GM21619 (cell line): ENCODE results near the gene NMU.
"Not testable (repeated sequence)": the region's sequence is repeated elsewhere in the genome, so short reads cannot be mapped to it uniquely, and the experiment has no call there.

Experiments
- ATAC-seq: cut with Tn5 transposase; IDR thresholded peaks from one replicate; pipeline ENCODE4 v1.9.1; 2021; ENCODE audit not compliant: unreplicated experiment

NMU gene

DNA sequence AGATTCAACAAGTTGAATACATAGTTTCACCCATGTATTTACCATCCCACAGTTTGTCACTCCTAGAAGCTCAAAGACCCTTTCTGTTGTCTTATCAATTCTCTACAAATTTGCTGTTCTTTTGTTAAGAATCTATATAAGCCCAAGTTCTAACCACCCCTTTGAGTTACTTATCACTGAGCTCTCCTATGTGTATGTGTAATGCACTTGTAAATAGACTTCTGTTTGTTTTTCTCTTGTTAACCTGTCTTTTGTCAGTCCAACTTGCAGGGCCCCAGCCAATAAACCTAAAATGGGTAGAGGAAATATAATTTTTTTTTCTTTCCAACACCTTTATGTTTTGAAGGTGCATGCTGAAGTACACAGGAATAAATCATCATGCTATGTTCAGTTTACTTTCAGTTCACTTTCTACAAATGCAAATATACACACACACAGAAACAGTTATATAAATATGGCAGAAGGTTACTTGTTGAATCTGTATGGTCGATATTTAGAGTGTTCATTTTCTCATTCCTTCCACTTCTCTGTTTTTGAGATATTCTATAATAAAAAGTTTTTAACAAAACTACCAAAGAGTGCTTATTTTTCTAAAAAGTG is 67.1 kb downstream of the NMU start:
- no peak for ATAC-seq

DNA sequence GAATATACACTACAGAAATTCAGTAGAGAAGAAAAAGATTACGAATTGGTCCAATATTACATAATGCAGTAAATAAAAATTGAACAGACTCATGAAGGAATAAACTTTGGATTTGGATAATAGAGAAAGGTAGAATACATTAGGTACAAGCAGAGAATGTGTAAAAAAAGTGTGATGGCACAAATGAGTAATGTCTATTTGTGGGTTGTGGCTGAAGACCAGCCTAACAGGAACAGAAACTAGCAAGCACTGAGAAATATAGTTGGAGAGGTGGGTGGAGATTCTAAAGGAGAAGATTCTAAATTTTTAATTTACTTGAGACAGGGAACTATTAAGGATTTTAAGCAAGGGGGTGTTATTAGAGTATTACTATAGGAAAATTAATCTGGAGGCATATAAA is 74.2 kb downstream of the NMU start:
- peak; percentile 100 for ATAC-seq

GRCh38 chr4:55560096-55560495 is 76.0 kb downstream of the NMU start:
- no peak for ATAC-seq

- ATAC-seq, result peak; percentile 43
Observed at GRCh38 chr4:55554453-55555030, 81.6 kb downstream of the NMU start.

DNA sequence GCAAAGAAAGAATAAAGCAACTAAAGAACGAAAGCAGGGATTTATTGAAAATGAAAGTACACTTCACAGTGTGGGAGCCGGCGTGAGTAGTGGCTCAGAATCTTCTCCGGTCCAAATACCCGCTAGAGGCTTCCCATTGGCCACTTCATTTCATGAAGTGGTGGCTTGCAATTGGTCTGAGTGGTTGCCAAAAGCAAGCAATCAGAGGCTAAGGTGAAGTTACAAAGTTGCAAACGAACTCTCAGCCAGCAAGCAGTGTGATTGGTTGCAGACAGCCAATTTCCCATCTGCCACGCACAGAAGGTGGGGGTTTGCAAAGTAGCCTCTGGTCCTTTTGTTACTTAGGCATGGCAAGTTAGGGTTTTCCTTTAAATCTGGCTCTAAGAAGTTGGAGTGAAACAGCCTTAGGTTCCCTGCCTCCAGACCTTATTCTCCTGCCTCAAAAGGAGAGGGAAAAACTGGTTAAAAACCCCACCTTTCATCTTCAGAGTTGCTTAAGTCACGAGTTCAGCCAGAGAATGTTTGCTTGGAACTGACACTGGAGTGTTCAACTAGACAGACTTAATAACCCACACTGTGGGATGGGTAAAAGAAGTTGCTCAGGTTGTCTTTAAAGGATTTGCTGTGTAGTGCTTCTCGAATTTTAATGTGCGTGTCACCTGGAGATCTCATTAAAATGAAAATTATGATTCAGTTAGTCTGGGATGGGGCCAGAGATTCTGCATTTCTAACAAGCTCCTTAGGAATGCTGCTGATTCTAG is 82.5 kb downstream of the NMU start:
- peak; percentile 79 for ATAC-seq

DNA sequence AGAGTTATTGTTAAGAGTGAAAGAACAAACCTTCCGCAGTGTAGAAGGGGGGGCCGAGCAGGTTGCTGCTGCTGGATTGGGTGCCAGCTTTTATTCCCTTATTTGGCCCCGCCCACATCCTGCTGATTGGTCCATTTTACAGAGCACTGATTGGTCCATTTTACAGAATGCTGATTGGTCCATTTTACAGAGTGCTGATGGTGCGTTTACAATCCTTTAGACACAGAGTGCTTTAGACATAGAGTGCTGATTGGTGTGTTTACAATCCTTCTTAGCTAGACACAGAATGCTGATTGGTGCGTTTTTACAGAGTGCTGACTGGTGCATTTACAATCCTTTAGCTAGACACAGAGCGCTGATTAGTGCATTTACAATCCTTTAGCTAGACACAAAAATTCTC is 84.1 kb downstream of the NMU start:
- not testable (repeated sequence) for ATAC-seq

DNA sequence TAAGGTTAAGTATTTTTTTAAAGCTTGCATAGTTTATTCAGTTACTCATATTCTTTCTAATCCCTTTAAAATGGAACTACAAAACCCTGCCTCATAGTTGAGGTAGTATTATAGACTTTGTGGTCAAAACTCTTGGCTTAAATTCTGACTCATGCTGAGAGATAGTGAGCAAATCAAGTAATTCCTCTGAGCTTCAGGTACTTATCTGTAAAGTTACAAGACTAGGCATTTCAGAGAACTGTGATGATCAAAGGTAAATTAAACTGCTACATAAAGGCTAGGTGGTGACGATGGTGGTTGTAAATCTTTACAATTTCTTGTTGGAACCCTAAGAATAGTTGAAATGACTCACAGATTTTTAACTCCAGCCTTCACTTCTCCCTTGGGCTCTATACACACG is 86.2 kb downstream of the NMU start:
- no peak for ATAC-seq

- ATAC-seq, result no peak
Observed at GRCh38 chr4:55547918-55548317, 88.2 kb downstream of the NMU start.

- ATAC-seq, result no peak
Observed at GRCh38 chr4:55547466-55547770, 88.7 kb downstream of the NMU start.

- ATAC-seq, result peak; percentile 69
Observed at GRCh38 chr4:55546756-55547465, 89.2 kb downstream of the NMU start, which contains the start of gene CLOCK. Gene CLOCK, minus strand, starts transcription at chr4:55546909. Its CDS starts 64,124 bp downstream, at chr4:55482785.

- ATAC-seq, result peak; percentile 40
Observed at GRCh38 chr4:55546506-55546755, 89.7 kb downstream of the NMU start.

DNA sequence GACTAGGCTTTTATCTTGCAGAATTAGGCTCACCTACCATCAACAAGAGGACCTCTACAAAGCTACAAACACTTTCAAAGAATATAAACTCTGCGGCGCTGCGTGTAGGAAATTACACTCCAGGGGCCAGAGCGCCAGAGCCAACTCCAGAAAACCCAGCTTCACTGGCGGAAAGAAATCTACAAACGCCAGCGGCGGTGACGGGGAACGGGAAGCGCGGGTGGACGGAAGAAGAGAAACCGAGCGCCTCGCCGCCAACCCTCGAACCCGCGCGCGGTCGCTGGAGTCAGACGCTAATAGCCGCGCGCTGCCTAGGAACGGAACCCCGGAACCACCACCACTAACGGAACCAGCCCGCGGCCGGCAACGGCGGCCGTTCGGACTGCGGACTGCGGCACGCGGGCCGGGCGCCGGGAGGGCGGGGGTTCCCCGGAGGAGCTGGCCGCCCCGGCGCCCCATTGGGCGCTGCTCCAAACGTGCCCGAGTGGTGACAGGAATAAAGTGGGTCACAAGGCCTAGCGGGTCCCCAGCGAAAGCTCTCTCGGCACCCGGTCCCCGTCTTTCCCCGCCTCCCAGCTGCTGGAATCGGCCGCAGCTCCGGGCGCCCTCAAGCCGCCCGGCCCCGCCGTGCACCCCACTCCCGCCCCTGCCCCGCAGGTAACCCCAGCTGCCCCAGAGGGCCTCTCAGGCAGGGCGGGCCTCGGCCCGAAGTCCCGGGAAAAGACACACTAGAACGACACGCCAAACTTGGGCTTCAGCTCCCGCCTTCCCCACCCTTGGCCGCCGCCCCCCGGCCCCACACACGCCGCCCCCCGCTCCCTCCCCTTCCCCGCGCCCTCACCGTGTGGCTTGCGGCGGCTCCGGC is 90.2 kb downstream of the NMU start:
- peak; percentile 42 for ATAC-seq
